ENCODE data around the gene WHRN.
A peak's percentile ranks its signal among the peaks of the same experiment; 100 is the strongest.

Gene WHRN

DNA sequence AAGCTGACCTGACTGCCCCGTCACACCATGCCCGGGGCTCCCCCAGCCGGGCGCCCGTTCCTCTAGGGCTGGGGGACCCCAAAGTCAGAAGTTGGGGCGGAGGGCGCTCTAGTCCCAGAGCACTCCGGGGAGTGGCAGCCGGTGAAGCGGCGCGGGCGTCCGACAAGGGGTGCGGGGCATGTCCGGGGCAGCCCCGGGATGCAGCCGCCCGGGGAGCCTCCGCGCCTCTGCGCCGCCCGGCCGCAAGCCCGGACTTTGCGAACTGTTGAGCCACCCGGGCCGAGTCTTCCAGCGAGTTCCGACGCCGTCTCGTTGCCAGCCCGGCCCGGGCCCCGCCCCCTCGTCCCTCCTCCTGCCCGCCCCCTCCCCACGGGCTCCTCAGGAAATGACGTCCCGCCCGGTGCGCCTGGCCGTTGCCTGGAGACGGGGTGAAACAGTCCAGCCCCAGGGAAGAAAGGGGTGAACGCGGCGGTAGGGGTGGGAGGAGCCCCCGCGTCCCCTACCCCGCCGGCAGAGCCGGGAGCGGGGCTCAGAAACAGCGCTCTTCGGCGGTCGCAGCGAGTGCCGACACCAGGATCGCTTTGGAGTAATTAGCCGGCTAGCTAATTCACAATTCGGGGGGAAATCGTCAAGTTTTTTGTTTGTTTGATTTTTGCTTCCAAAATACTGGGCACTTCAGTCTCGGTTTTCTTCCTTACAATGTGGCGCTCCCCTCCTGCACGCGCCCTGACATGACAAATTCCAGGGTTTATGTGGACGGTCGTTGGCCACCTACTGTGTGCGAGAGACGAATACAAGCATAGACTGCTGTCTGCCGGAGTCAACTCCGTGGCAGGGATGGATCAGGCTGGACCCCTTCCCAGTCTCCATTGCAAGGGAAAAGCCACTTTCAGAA is at the start of gene WHRN:
Gene WHRN, minus strand, starts transcription at position 287 of the 895 bp plus-strand sequence. CDS start 672 bp downstream, outside the sequence.
- DNase-seq: peak; percentile 90 to 95

DNA sequence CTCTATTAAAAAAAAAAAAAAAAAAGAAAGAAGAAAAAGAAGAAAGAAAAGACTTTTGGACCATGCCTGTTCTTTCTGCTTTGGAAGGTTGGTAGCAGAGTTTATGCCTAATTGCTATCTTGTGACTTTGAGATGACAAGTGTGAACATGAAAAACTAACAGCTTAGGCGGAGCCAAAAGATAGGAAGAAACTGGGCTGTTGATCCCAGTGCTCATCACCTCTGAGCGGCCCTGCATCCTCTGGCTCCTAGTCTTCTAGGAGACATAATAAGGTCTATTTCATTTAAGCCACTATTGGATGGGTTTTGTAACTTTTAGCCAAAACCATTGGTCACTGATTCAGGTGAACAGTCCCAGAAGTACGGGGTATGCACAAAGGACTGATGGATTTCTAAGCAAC is 47.9 kb upstream of the WHRN start:
- no peak for DNase-seq

DNA sequence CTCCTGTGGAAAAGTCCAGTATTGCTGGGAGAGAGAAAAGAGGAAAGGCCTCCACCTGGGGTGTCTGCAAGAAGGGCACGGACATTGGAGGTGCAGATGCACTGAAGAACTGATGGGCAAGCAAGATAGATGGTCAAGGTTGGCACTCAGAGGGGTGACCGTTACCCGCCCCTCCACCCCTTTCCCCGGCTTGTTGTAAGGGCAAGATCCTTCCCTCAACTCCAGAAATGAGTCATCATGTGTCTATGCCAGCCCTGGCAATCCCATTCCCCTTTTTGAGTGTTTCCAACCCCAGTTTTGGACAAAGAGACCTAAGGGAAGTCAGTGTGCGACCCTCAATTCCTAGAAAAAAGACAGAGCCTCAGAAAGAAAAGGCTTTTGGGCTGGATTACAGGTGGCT is 47.4 kb upstream of the WHRN start:
- no peak for DNase-seq

DNA sequence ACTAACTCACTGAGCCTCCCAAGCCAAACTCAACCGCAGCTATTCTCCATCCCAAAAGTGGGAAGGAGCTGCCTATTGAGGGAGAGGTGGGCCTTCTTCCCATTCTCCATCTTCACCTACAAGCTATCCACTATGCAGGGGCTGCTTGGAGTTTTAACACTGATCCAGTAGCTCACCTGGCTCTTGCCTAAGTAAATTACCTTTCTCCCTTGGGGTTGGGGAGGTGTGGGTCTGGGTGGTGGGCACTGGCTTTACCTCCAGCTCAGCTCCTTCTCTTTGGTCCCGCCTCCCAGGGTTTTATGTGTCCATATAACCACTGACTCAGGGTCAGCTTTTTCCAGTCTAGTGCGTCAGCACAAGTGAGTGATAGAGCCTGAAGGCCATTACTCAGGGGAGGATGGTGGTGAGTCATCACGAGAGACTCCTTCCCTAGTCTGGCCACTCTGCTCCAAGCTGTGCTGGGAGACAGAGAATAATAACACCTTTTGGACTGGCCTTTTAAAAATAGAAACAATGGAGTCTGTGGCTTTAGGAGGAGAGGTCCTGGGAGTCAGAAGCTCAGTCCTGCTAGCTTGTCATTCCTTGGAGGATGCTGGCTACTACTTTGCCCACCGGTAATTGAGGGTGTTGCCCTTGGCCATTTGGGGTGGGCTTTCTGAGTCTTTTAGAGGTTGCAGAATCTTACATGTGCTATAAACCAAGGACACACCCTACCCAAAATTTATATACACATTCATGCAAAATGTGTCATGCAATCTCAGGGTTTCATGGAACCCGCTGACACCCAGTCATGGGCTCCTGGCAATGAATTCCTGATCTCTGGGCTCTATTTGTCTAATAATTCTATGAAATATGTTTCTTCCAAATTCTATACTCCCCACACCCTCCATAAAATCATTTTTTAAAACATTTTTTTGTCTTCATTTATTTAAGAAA is 46.7 kb upstream of the WHRN start:
- peak; percentile 98 for DNase-seq

DNA sequence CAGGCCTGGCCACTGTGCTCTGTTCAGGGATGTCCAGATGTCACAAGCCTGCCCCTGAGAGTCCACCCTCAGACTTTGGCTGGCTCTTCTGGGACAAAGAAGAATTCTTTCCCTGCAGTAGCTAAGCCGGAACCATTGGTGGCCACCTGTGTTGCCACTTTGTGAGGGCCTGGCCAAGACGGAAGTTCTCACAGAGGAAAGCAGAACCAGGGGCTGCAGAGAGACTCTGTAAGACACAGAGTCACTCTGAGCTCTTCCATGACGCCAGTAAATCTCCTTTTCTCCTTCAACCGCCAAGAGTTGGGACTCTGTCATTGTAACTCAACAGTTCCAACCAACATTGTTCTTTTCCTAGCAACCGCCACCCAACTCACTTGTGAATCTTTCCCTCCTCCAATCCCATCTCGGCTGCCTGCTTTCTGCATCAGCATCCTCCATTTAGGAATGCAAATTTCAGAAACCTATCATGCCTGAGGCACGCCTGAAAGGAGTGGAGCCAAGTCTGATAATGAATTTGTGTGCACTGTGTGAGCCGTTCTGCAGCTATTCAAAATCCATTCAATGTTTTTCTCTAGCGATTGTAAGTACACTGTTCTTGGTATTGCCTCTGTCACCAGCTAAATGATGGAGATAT is 44.5 kb upstream of the WHRN start:
- DNase-seq: no peak

DNA sequence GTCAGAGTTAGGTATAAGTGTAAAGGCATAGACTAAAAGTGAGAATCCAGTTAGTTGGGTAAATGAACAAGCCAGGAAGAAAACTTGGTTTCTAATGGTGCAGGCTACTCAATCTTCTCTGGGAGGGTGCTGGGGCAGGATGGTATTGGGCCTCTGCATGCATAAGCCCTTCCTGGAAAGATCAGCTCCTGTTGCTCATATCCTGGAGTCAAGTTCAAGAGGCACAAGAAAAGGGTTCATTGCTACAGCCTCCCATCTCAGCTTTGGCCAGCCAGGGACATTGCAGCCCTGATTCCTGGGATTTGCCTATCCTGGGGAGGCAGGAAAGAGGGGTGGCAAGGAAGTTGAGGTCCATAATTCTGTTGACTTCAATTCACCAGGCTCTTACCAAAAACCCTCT is 41.6 kb upstream of the WHRN start:
- DNase-seq: no peak

DNA sequence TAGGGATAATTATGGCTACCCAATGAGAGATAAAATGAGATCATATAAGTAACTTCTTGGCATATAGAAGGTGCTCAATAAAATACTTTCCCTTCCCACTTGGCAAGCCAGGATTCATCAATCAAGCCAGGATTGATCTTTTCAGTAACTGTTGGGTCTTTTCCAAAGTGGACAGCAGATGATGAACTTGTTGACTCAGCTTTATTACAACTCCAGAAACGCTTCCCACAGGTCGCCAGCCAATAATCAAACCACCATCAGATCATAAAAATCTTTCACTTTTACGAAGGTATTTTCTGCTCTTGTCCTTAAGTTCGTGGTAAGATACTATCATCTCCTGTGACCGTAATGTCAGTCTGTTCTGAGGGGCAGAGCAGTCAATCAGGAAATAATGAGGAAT is 39.8 kb upstream of the WHRN start:
- DNase-seq: no peak

DNA sequence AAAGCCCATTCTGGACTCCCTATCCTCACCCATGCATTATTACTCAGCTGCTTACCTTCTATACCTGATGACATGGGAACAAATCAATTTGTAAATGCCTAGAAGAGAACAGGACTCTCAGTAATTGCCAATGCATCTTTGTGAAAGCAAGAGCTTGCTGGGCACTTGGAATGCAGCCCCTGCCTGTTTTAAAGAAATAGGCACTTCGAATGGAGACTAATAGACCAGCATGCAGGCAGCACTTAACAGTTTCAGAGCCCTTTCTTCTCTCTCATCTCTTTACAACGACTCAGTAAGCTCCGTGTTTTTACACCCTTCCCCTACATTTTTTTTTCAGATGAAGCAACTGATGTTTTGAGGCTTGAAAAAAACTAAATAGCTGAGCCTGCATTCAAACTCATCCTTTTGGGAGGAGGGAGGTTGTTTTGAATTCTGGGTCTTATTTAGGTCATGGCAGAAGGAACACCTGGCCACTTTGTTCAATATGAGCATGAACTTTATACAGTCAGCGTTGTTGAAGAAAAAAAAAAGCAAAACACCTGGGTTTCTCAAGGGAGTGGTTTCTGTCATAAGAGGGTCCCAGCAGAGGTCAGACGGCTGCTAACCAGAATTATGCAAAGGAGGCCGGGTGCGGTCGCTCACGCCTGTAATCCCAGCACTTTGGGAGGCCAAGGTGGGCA is 34.6 kb upstream of the WHRN start:
- no peak for DNase-seq

DNA sequence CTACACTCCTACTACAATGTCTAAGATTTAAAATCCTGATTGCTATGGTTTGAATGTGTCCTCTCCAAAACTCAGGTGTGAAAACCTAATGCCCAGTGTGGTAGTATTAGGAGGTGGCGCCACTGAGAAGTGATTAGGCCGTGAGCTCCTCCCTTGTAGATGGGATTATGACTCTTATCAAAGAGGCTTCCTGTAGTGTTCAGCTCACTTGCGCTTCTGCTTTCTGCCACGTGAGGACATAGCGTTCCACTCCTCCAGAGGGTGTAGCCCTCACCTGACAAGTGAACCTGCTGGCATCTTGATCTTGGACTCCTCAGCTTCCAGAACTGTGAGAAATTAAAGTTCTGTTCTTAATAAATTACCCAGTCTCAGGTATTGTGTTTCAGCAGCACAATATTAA is 33.0 kb upstream of the WHRN start:
- DNase-seq: no peak

DNA sequence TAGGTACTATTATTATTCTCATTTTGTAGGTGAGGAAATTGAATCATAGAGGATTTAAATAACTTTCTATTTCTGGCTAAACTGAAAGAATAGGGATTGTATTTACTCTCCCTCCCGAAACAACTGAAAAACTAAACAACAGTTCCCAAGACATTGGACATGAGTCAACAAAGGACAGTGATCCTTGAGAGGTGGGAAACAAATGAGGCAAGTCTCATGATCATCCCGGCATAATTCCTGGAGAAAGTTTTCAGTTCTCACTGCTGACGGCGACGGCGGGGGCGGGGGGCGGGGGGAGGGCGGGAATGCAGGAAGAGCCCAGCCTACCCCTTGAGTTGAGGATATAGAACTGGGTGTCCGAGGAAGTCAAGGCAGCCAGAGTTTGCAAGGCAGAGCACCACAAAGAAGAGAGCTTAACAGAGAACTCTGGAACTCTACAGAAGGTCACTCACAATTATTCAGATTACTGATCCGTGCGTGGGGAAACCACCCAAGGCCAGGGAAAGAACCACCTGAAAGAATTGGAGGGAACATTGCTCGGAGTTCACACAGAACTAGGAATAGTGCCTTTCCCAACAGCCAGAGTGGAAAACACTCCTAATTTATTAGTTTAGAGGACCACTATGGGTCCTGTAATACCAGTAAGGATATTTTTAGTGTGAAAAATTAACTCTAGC is 27.4 kb upstream of the WHRN start:
- DNase-seq: no peak

DNA sequence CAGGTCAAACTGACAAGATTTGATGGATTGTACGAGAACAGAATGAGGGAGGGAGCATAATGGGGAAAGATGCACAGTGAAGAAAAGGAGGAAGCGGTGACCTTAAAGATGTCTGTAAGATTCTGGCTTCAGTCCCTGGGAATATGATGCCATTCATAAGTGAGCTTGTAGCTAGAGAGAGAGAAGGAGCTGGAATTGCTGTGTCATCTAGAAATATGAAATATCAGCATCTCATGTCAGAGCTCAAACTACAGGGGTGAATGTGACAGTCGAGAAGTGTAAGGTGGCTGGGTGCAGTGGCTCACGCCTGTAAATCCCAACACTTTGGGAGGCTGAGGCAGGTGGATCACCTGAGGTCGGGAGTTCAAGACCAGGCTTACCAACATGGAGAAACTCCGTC is 24.0 kb upstream of the WHRN start:
- DNase-seq: no peak

DNA sequence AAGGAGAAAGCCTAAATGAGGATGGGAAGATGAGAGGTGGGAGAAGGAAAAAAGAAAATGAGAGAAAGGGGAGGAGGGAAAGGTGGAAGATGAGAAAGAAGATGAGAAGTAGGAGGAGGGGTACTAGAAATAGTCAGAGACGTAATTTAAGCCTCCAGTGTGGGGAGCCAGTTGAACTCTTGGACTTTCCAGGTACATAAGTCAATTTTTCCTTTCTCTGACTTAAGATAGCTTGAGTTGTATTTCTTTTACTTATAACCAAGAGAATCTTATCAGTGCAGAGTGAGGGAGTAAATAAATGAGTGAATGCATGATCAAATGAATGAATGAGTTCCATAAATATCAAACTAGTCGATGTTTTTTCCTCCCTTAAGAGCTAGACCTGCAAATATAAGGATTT is 21.5 kb upstream of the WHRN start:
- no peak for DNase-seq

DNA sequence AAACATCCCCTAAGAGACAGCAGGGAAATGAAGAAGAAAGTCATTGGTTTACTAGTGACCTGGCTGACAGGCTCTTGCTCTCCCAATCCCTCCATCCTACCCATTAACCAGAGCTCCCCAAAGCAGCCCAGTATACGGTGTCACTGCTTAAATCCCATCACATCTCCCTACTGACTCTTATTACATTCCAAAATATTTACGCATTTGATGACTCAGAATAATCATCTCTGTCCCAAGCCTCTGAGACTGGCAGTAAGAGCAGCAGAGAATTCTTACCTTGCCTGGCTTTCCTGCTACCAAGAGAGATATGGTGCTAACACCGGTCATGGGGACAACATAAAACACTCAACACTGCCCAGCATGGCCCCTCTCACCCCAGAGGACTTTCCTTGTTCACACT is 20.2 kb upstream of the WHRN start:
- DNase-seq: peak; percentile 27 to 54

DNA sequence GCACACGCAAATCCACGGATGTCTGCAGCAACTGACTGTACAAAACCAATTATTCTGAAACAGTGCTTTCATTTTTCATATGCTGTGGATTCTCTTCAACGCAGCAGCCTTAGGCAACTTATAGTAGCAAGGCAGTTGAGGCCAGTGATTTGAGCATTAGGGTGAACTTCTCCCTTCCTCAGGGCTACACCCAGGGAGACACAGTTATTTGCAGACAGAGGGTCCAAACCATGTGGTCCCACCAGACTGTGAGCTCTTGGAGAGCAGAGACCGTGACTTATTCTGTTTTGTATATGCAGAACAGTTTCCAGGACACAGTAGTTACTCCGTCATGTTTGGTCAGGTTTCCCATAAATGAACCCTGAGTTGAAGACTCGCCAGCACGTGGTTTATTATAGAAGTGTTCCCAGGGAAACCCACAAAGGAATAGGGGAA is 19.0 kb upstream of the WHRN start:
- no peak for DNase-seq

DNA sequence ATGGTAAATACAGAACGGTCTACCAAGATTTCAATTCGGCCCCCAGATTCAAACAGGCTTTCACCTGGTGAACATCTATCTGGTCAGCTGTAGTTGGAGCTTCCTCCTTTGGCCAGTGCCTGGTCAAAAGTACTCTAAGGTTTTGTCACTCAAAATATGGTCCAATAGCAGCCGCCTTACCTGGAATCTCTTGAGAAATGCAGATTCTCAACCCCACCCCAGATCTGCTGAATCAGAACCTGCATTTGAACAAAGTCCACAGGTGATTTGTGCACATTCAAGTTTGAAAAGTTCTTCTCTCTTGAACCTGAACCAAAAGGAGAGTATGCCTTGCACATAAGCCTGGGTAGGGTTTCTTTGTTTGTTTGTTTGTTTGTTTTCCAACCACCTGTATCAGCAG is 17.6 kb upstream of the WHRN start:
- no peak for DNase-seq

DNA sequence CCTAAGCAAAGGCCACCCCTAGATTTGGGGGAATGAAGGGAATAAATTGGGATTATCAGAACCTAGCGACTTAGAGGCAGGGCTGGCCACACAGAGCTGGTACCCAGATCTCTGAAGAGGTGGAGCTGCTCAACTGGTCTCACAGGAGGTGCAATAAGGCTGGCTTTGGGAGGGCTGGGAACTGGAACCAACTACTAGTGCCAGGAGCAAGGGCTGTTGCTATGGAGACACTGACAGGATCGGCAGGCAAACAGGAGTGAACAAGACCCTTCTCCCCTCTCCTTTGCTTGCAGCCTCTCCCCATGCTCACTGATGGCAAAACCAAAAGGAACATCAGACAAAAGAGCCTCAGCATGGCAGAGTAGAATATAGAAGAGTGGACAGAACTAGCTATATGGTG is 17.0 kb upstream of the WHRN start:
- no peak for DNase-seq

DNA sequence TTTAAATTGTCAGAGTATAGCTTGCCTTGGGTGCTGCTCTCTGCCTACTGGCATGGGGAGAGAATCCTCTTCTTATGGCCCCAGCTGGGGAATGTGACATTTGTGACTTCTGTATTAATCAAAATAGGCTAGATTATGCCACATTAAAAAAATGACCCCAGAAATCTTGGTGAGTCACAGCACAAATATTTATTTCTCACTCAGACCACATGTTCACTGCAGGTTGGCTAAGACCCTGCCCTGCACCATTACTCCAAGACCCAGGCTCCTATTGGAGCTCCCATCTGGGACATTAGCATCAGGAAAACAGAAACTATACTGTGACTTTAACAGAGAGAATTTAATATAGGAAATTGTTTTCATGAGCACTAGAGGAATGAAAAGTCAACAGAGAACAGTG is 16.6 kb upstream of the WHRN start:
- DNase-seq: no peak

DNA sequence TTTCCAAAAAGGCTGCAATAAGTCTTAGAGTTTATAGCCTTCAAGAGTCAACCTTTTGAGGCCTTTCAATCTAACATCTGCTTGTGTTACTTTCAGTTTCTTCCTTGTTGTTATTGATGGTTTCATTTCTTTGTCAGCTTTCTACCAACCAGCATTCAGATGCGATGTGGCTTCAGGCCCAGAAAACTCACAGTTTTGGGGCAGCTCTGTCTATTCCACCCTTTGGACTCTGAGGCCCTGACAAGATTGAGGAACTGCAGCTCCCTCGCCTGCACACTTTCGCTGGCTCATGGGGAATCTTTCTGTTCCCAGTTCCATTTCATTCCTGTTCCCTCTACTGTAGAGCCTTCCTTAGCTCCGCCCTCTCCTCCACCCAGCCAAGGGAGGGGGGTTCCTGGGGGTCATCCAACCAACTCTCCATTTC is 13.3 kb upstream of the WHRN start:
- DNase-seq: no peak

DNA sequence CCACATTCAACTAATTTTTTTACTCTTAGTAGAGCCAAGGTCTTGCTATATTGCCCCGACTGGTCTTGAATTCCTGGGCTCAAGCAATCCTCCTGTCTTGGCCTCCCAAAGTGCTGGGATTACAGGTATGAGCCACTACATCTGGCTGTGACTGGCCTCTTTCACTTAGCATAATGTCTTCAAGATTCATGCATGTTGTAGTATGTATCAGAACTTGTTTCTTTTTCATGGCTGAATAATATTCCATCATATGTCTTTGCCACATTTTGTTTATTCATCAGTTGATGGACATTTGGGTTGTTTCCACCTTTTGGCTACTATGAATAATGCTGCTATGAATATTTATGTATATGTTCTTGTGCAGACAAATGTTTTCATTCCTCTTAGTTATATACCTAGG is 12.8 kb upstream of the WHRN start:
- DNase-seq: no peak

DNA sequence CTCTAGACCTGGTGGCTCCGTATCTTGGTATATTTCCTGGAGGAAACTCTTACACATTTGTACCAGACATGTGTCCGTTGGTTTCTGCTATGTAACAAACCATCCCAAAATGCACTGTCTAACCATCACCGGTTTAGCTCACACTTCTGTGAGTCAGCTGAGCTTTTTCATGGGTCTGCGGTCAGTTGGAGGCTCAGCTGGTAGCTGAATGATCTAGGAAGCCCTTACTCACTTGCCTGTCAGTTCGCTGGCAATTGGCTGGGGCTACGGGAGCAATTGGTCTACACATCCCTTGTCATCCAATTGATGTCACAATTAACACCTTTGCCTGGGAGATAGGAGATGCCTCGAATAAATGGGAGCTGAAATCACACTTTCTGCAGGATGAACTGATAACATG is 11.6 kb upstream of the WHRN start:
- no peak for DNase-seq

DNA sequence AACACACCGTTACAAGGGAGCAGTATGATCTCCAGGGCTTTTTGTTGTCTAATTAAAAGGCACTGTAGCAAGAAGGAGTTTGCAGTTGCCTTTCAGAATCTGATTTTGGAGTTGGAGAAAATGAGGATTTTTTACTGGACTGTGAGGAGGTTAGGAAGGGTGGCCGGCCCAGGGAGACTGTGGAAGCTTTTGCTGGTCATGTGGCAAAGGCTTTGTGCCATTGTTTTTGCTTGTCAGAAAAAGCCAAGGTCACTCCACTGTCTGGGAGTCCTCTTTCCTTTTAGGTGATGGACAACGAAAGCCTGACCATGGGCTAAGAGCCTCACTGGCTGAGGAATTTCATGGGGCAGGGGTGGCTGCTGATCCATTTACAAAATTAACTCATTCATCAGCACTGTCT is 10.3 kb upstream of the WHRN start:
- DNase-seq: no peak

DNA sequence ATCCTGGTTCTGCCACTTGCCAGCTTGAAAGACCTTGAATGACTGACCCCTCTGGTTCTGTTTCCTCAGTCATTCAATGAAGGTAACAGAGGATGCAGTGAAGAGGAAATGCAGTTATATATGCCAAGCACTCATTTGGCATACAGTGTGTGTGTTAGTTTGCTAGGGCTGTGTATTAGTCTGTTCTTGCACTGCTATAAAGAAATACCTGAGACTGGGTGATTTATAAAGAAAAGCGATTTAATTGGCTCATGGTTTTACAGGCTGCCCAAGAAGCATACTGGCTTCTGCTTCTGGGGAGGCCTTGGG is 8.6 kb upstream of the WHRN start:
- no peak for DNase-seq

Data from SW 1271 (cell line).